Neuronal stem cell (in vitro differentiated cells): ENCODE data around the gene ANKRD44.

Source experiments
- DNase-seq: peaks from one replicate; pipeline ENCODE4 v3.0.0-alpha.2; 2013; ENCODE audit warnings: low spot score
- H2AFZ ChIP-seq: one replicate; pipeline ENCODE4 v1.6.1; 2013; ENCODE audit warnings: mild to moderate bottlenecking, low read length, inconsistent platforms
- H2AK5ac ChIP-seq: 2 replicates; pipeline ENCODE4 v1.6.1; 2013; ENCODE audit warnings: low read depth, mild to moderate bottlenecking, inconsistent platforms, low read length, moderate library complexity, mixed read lengths
- H2BK120ac ChIP-seq: 2 replicates; pipeline ENCODE4 v1.6.1; 2013; ENCODE audit warnings: low read depth, mild to moderate bottlenecking, inconsistent platforms, low read length, moderate library complexity, mixed read lengths
- H2BK12ac ChIP-seq: one replicate; pipeline ENCODE4 v1.6.1; 2013; ENCODE audit warnings: low read length, inconsistent platforms
- H2BK15ac ChIP-seq: 2 replicates; pipeline ENCODE4 v1.6.1; 2013; ENCODE audit warnings: mild to moderate bottlenecking, low read length, inconsistent platforms, mixed read lengths
- H2BK5ac ChIP-seq: one replicate; pipeline ENCODE4 v1.6.1; 2013; ENCODE audit warnings: inconsistent platforms, mild to moderate bottlenecking, low read length, moderate library complexity
- H3K14ac ChIP-seq: one replicate; pipeline ENCODE4 v1.6.1; 2013; ENCODE audit warnings: low read length, inconsistent platforms
- H3K18ac ChIP-seq: 2 replicates; pipeline ENCODE4 v1.6.1; 2013; ENCODE audit warnings: low read length, inconsistent platforms
- H3K23ac ChIP-seq: 2 replicates; pipeline ENCODE4 v1.6.1; 2013; ENCODE audit warnings: low read depth, mild to moderate bottlenecking, mixed read lengths, low read length, inconsistent platforms; ENCODE audit not compliant: poor library complexity
- H3K27ac ChIP-seq: replicated peaks from 3 replicates; pipeline ENCODE4 v1.5.1; 2013; ENCODE audit warnings: low read length, inconsistent platforms
- H3K27me3 ChIP-seq, 3 experiments: 2 replicates each; pipeline ENCODE4 v1.6.1; 2013; ENCODE audit warnings: low read length in 3 of 3, mild to moderate bottlenecking in 2 of 3, inconsistent platforms in 1 of 3, low read depth in 1 of 3, mixed read lengths in 1 of 3, moderate library complexity in 1 of 3; ENCODE audit not compliant: control insufficient read depth in 3 of 3, insufficient read depth in 3 of 3
- H3K36me3 ChIP-seq, 2 donors: replicated peaks in 1 of 2; 2 replicates each; pipeline ENCODE4 v1.6.1; 2013; ENCODE audit warnings: low read length in 2 of 2; ENCODE audit not compliant: control insufficient read depth in 2 of 2, insufficient read depth in 2 of 2
- H3K4ac ChIP-seq: 2 replicates; pipeline ENCODE4 v1.6.1; 2013; ENCODE audit warnings: inconsistent platforms, mild to moderate bottlenecking, low read length, moderate library complexity
- H3K4me1 ChIP-seq, 2 donors: 1 replicate in 1 of 2; 2 replicates in 1 of 2; pipeline ENCODE4 v1.6.1; 2013; ENCODE audit warnings: low read length in 2 of 2, low read depth in 1 of 2; ENCODE audit not compliant: control insufficient read depth in 2 of 2, insufficient read depth in 1 of 2
- H3K4me2 ChIP-seq: one replicate; pipeline ENCODE4 v1.6.1; 2013; ENCODE audit warnings: mild to moderate bottlenecking, low read length, inconsistent platforms; ENCODE audit not compliant: insufficient read depth, poor library complexity, severe bottlenecking
- H3K4me3 ChIP-seq, 2 donors: 2 replicates each; pipeline ENCODE4 v1.5.1; 2013; ENCODE audit warnings: low read length in 2 of 2, mild to moderate bottlenecking in 2 of 2, inconsistent platforms in 1 of 2, moderate library complexity in 1 of 2
- H3K79me1 ChIP-seq: one replicate; pipeline ENCODE4 v1.6.1; 2013; ENCODE audit warnings: low read depth, mild to moderate bottlenecking, inconsistent platforms, low read length, moderate library complexity
- H3K9ac ChIP-seq: one replicate; pipeline ENCODE4 v1.6.1; 2013; ENCODE audit warnings: mild to moderate bottlenecking, low read depth, low read length, inconsistent platforms; ENCODE audit not compliant: poor library complexity
- H3K9me3 ChIP-seq, 2 donors: replicated peaks in 1 of 2; 2 replicates each; pipeline versions ENCODE3 to v1.6.1; 2013; ENCODE audit warnings: low read length in 2 of 2, mild to moderate bottlenecking in 2 of 2, inconsistent platforms in 1 of 2, low read depth in 1 of 2, mixed read lengths in 1 of 2, moderate library complexity in 1 of 2; ENCODE audit not compliant: control insufficient read depth in 2 of 2, insufficient read depth in 1 of 2
- H4K8ac ChIP-seq: one replicate; pipeline ENCODE4 v1.6.1; 2013; ENCODE audit warnings: low read depth, mild to moderate bottlenecking, inconsistent platforms, low read length, moderate library complexity
- H4K91ac ChIP-seq: one replicate; pipeline ENCODE4 v1.6.1; 2013; ENCODE audit warnings: low read length, low read depth, mild to moderate bottlenecking, inconsistent platforms; ENCODE audit not compliant: poor library complexity
- WGBS, 2 donors: extraction: QIAGEN DNeasy Blood & Tissue Kit; methylation state at CpG; one replicate each; pipeline ENCODE4 v1.1.7; 2013; ENCODE audit warnings: missing lambda C conversion rate in 2 of 2, mixed read lengths in 1 of 2; ENCODE audit not compliant: insufficient read length in 2 of 2, insufficient replicate concordance in 1 of 2; ENCODE audit errors: extremely low coverage in 2 of 2; 5-methylcytosine and 5-hydroxymethylcytosine counted together

Gene ANKRD44

GRCh38 chr2:197007716-197008628 lies 302.6 kb downstream of the ANKRD44 start:
- peaks cover 20 to 23% of the 10 kb centered on the region in 2 donors for H3K4me1 ChIP-seq
- H4K8ac ChIP-seq = no peak overlapping the region
- no peak overlapping the region for H3K9ac ChIP-seq
- DNase-seq = no peak
- H2AFZ ChIP-seq = peak overlapping the region; percentile 32
- H3K36me3 ChIP-seq = no peaks in the 10 kb centered on the region
- H2BK12ac ChIP-seq = no peak overlapping the region
- no peak overlapping the region for H3K27ac ChIP-seq
- H3K9me3 ChIP-seq = peaks cover 0 to 2% of the 10 kb centered on the region in 2 donors
- no peak overlapping the region for H3K4ac ChIP-seq
- no peak overlapping the region for H4K91ac ChIP-seq
- H3K14ac ChIP-seq = no peak overlapping the region
- no CpG with 5 or more reads among the region's 4 CpGs for WGBS, 2 donors
- H3K23ac ChIP-seq = no peak overlapping the region
- H3K27me3 ChIP-seq = no peaks in the 10 kb centered on the region
- no peak overlapping the region for H3K4me2 ChIP-seq
- no peak overlapping the region for H3K18ac ChIP-seq
- H2BK5ac ChIP-seq = no peak overlapping the region
- H2BK120ac ChIP-seq = no peak overlapping the region
- no peaks in the 10 kb centered on the region for H3K79me1 ChIP-seq
- no peak overlapping the region for H3K4me3 ChIP-seq
- H2AK5ac ChIP-seq = no peak overlapping the region
- no peak overlapping the region for H2BK15ac ChIP-seq

GRCh38 chr2:197001921-197002320 lies 308.7 kb downstream of the ANKRD44 start:
- Histone ChIP-seq H2AK5ac (no peak overlapping the region), H2BK12ac (no peak overlapping the region), H2BK15ac (no peak overlapping the region), H4K8ac (no peak overlapping the region), H2BK5ac (no peak overlapping the region), H3K79me1 (no peaks in the 10 kb centered on the region), H3K27me3 (no peaks in the 10 kb centered on the region), H3K23ac (no peak overlapping the region), H3K4ac (no peak overlapping the region), H3K36me3 (no peaks in the 10 kb centered on the region), H2BK120ac (no peak overlapping the region), H3K14ac (no peak overlapping the region), H3K4me1 (peaks cover 0 to 4% of the 10 kb centered on the region in 2 donors), H3K9me3 (peaks cover 0 to 2% of the 10 kb centered on the region in 2 donors), H3K27ac (no peak overlapping the region), H2AFZ (no peak overlapping the region), H3K9ac (no peak overlapping the region), H3K4me2 (no peak overlapping the region), H3K18ac (no peak overlapping the region), H4K91ac (no peak overlapping the region), H3K4me3 (no peak overlapping the region)
- no peak for DNase-seq
- WGBS, 2 donors = no CpG with 5 or more reads among the region's 1 CpG

GRCh38 chr2:196995757-196996314 lies 314.7 kb downstream of the ANKRD44 start:
- no peak overlapping the region for H3K27ac ChIP-seq
- H2BK5ac ChIP-seq = no peak overlapping the region
- H3K9ac ChIP-seq = no peak overlapping the region
- DNase-seq = no peak
- H2BK120ac ChIP-seq = no peak overlapping the region
- no peak overlapping the region for H2BK12ac ChIP-seq
- no peak overlapping the region for H2AK5ac ChIP-seq
- no peak overlapping the region for H3K4me2 ChIP-seq
- H3K23ac ChIP-seq = no peak overlapping the region
- no peak overlapping the region for H3K4ac ChIP-seq
- H4K91ac ChIP-seq = no peak overlapping the region
- H3K4me3 ChIP-seq = no peak overlapping the region
- no peak overlapping the region for H3K14ac ChIP-seq
- no peaks in the 10 kb centered on the region for H3K27me3 ChIP-seq
- 100% methylated on average over 1 of the region's 3 CpGs; no CpG with 5 or more reads in 1 of the 2 donors for WGBS, 2 donors
- no peaks in the 10 kb centered on the region for H3K9me3 ChIP-seq
- H2BK15ac ChIP-seq = no peak overlapping the region
- H3K4me1 ChIP-seq = peaks cover under 1 to 4% of the 10 kb centered on the region in 2 donors
- no peak overlapping the region for H4K8ac ChIP-seq
- H3K18ac ChIP-seq = no peak overlapping the region
- H3K79me1 ChIP-seq = no peaks in the 10 kb centered on the region
- H3K36me3 ChIP-seq = no peaks in the 10 kb centered on the region
- H2AFZ ChIP-seq = no peak overlapping the region

GRCh38 chr2:196994764-196995163 lies 315.8 kb downstream of the ANKRD44 start:
- Histone ChIP-seq H2AFZ (no peak overlapping the region), H3K36me3 (no peaks in the 10 kb centered on the region), H3K23ac (no peak overlapping the region), H3K9ac (no peak overlapping the region), H3K4ac (no peak overlapping the region), H3K27ac (no peak overlapping the region), H3K27me3 (no peaks in the 10 kb centered on the region), H4K91ac (no peak overlapping the region), H3K14ac (no peak overlapping the region), H3K18ac (no peak overlapping the region), H2BK5ac (no peak overlapping the region), H3K4me3 (no peak overlapping the region), H3K4me2 (no peak overlapping the region), H4K8ac (no peak overlapping the region), H3K79me1 (no peaks in the 10 kb centered on the region), H2BK120ac (no peak overlapping the region), H3K4me1 (peaks cover 6 to 13% of the 10 kb centered on the region in 2 donors), H2AK5ac (no peak overlapping the region), H2BK15ac (no peak overlapping the region), H2BK12ac (no peak overlapping the region), H3K9me3 (no peaks in the 10 kb centered on the region)
- no peak for DNase-seq
- no CpG with 5 or more reads among the region's 4 CpGs for WGBS, 2 donors
